Retinal pigment epithelial cell (primary cell): ENCODE results near the gene NPS.
A peak's percentile ranks its signal among the peaks of the same experiment; 100 is the strongest.

Experiments
- DNase-seq: peaks from one replicate; pipeline ENCODE4 v3.0.0-alpha.2; 2010; ENCODE audit warnings: low read depth
- H3K4me3 ChIP-seq: 2 replicates; pipeline ENCODE4 v1.5.1; 2011; ENCODE audit warnings: mild to moderate bottlenecking, low read length, control low read depth, moderate library complexity
- CTCF ChIP-seq: conservative IDR thresholded peaks from 2 replicates; pipeline ENCODE4 v1.5.1; 2011; ENCODE audit warnings: low read depth, low read length, control low read depth, inconsistent platforms

NPS gene

DNA sequence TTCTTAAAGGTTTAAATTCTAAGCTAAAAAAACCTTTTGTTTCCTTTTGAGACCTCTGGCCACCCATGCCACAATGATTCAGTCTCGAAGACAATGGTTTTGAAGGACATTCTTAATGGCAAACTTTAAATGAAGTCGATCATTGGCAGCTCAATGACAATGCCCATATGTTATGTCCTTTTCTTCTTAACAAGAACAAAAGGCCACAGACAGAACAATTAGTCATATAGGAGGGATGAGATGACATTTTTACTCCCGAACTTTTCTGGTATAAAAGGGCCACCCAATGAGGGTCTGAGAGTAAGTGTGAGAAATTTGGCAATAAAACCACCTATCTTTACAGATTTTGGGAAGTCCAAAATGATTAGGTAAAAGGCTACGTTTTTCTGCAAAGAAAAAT, at the start of gene NPS:
Gene NPS (plus strand): TSS at position 301 of the 400 bp plus-strand sequence. CDS start 60 bp downstream, at position 361.
- no peak within 1 kb of the TSS for H3K4me3 ChIP-seq
- no peak for TF ChIP-seq CTCF
- DNase-seq: no peak

DNA sequence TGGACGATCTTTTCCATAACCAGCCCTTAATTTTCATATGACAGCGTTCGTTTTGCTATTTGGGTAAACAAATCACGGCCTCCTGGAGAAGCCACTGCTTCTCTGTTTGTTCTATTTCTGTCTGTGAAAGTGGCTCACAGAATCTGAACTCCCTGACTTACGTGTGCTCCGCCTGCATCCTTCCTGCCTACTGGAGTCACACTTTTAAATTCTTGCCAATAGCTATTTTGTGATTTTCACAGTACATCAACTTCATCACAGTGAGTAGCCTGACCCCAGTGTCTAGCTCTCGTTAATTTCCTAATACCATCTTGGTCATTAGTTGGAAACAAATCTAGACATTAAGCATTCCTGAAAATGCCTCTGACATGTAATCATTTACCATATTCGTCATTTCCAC, 49.0 kb upstream of the NPS start:
- H3K4me3 ChIP-seq: no peak overlapping the region
- DNase-seq: no peak
- no peak for TF ChIP-seq CTCF

DNA sequence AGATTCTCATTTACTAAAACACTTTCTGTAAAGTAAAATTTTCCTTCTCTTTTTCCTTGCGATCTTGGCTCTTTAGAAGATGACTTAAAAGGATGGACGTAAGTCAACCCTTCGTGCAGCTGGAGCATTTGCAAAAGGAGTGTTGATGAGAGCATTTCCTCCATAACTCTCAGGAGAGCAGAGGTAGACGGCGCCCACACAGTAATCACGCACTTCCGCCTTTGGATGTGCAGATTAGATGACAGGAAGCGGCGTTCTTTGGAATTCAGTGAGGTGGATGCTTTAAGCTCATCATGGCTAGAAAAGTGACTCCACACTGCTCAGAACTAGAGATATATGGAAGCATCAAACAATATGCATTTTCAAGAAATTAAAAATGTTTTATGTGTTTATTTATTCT, 43.0 kb upstream of the NPS start:
- DNase-seq: no peak
- TF ChIP-seq CTCF: no peak
- H3K4me3 ChIP-seq: no peak overlapping the region

DNA sequence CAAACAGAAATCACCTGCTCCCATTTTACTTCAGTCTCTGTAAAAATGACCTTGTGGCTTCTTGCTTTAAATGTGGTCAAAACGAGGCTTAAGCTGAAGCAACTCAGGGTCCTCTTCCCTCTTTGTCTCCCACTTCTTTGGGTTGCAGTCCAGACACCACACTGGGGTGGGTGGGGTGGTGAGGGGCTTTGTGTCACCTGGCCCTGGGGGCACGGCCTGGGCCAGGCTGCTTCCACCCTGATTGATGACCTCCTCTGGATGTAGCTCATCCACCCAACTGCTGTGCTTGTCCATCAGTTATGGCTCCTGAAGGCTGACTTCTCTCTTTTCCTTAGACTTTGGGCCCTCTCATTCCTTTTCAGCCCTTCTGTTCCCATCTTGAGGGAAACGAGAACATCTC, 26.8 kb upstream of the NPS start:
- DNase-seq: no peak
- TF ChIP-seq CTCF: no peak

GRCh38 chr10:127523476-127523875, 25.6 kb upstream of the NPS start:
- no peak for DNase-seq
- no peak overlapping the region for H3K4me3 ChIP-seq
- TF ChIP-seq CTCF: no peak

More for the DNA sequence above, 26.8 kb upstream of the NPS start:
- no peak overlapping the region for H3K4me3 ChIP-seq

- DNase-seq: no peak
- H3K4me3 ChIP-seq: no peak overlapping the region
- TF ChIP-seq CTCF: peak; percentile 10
These were observed 24.9 kb upstream of the NPS start for GRCh38 chr10:127524229-127524628.

DNA sequence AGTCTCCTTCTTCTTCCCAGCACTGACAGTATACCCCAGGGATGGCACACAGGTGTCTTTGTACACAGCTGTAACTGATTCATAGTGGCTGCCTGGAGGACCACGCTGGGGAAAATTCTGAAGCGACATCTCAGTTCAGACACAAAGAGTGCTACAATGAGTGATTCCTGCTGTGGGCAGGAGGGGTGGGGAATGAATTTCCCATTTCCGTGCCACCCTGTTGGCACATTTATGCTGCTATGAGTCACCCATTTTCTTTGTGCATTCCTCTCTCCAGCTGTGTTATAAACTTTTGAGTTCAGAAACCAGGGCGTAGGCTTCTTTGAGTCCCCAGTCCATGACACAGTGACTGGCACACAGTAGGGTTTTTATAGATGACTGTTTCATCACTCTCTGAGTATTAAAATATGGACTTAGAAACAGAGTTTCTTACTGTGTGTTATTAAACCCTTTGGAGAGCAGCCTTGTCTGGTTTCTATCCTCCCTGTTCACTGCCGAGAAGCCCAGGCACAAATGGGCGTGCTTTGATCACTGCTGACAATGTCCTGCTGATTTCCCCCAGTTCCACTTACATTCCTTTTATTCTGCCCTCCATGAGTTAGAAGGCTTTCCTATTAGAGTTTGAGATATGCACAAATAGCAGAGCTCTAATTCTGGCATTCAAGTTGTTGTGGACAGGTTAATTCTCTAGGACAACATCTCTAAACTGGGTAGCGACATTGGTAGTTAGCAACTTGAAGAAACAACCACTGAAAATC, 24.0 kb upstream of the NPS start:
- H3K4me3 ChIP-seq: no peak overlapping the region
- TF ChIP-seq CTCF: no peak
- DNase-seq: no peak
